Measurements from ENCODE around the gene IRF4.

IRF4 gene

DNA sequence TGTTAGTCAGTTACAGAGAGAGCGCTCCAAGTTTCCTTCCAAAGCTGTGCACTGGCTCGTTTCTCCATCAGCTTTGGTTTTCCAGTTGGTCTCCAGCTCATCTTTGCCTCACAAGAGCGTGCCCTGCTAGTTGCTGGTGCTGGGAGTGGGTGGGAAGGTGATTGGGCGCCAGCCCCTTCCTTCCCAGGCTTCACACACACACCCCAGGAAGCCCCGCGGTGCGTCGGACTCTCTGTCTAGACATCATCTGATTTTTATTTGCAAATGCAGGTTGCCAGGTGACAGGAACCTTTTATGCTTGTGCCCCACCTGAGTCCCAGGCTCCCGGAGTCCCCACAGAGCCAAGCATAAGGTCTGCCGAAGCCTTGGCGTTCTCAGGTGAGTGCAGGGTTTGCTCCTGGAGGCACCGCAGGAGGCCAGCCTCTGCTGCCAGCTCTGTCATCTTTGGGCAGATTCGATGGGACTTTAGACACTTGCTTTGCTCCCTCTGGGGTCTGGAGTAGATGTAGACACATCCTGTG, 7.1 kb downstream of the IRF4 start:
- TF ChIP-seq GATA1 (IDR thresholded peaks at IDR 0.05; ENCODE audit: low read depth, low read length) (no peak), POLR2A (IDR thresholded peaks at IDR 0.05; ENCODE audit: low read length) (no peak)
- DNase-seq, result no peak

DNA sequence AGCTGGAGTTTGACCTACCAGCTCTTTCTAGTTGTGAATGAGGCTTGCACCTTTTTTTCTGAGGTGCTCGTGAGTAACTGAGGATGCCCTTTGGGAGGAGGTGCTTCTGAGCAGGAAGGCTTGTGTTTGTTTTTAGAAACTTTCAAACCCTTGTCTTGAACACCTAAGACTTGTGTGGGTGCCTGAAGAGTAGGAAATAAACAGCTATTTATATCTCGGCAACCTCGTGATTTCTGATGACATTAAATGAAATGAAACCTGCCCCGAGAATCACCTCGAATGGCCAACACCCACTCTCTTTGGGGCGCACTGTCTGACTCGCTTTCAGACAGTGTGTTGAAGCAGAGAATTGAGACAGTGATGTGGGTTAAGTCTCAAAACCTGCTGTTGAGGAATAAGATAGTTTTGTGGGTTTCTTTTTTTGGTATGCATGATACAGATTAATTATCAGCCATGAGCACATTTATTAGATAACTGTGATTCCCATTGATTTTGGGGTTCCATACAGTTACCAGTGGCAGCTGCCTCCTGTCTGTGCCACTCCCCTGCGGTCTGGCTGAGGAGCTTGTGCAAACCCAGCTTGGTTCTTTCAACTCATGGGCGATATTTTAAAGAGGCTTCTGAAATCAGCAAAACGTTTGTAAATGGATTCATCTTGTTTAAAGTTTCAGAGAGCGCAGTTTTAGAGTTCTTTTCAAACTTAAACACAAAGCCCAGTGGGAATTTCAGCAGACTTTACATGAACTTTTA, 8.4 kb downstream of the IRF4 start:
- DNase-seq, result no peak
- TF ChIP-seq POLR2A (IDR thresholded peaks at IDR 0.05; ENCODE audit: low read length), result no peak
- no peak for TF ChIP-seq GATA1 (IDR thresholded peaks at IDR 0.05; ENCODE audit: low read depth, low read length)

DNA sequence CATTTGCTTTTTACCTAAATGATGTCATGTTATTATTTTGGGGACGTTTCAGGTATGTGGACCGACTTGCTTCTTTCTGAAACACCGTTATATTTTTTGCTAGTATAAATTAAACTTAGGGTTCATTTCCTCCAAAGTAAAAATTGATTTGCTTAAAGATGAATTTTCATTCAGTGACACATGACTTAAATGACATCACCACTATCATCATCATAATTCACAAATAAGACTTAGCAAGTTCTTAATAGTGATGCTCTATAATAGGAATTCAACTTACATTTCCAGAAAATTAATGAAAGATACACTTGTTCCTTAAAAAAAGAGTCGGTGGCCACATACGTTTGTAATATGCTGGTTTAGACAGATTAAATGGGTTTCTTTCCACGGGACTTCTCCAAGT, 9.3 kb downstream of the IRF4 start:
- DNase-seq, result no peak
- TF ChIP-seq POLR2A (IDR thresholded peaks at IDR 0.05; ENCODE audit: low read length) (no peak), GATA1 (IDR thresholded peaks at IDR 0.05; ENCODE audit: low read depth, low read length) (no peak)

DNA sequence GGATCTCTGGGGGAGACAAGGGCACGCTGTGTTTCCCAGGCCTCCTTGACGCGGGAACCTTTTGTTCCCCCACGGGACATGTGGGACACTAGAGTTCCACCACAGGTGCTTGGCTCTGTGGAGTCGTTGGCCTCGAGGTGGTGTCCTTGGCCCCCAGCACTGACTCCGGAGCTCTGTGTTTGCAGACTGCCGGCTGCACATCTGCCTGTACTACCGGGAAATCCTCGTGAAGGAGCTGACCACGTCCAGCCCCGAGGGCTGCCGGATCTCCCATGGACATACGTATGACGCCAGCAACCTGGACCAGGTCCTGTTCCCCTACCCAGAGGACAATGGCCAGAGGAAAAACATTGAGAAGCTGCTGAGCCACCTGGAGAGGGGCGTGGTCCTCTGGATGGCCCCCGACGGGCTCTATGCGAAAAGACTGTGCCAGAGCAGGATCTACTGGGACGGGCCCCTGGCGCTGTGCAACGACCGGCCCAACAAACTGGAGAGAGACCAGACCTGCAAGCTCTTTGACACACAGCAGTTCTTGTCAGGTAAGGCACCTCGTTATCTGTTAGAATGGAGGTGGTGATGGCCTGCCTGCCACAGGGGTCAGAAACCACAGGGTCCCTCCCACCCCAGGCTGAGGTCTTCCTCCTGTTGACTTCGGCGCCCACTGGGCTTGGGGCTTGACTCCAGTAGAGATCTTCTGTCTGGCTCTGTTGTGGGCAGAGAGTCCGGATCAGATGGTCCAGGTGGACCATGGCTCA, 9.9 kb downstream of the IRF4 start:
- DNase-seq, result no peak
- no peak for TF ChIP-seq GATA1 (IDR thresholded peaks at IDR 0.05; ENCODE audit: low read depth, low read length)
- no peak for TF ChIP-seq POLR2A (IDR thresholded peaks at IDR 0.05; ENCODE audit: low read length)

DNA sequence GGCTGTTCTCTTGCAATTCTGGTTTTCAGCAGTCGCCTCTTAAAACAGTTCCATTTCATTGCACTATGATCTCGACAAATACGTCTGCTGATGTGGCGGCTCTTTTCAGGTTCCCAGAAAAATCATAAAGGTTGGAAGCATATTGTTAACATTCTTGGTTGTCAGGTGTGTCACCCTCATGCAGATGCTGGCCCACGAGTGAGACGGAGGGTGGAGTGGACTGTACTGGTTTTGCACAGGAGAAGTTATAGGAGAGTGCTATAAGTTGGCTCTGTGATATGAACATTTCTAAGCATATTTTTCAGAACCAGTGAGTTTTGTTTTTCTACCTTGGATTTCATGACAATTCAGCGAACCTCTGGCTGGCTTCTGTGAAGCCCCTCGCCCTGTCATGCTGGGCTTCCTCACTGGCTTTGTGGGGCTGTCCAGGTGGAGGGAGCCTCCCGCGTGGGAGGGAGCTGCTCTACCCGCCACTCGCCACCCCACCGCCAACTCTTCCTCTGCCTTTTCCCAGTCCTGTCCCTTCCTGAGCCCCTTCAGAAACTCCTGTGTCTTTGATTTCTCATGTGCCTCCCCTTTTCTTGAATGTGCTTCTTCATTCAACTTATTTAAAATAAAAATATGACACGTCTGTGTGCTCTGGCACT, 10.6 kb downstream of the IRF4 start:
- TF ChIP-seq POLR2A (IDR thresholded peaks at IDR 0.05; ENCODE audit: low read length) (no peak), GATA1 (IDR thresholded peaks at IDR 0.05; ENCODE audit: low read depth, low read length) (no peak)
- DNase-seq, result no peak

DNA sequence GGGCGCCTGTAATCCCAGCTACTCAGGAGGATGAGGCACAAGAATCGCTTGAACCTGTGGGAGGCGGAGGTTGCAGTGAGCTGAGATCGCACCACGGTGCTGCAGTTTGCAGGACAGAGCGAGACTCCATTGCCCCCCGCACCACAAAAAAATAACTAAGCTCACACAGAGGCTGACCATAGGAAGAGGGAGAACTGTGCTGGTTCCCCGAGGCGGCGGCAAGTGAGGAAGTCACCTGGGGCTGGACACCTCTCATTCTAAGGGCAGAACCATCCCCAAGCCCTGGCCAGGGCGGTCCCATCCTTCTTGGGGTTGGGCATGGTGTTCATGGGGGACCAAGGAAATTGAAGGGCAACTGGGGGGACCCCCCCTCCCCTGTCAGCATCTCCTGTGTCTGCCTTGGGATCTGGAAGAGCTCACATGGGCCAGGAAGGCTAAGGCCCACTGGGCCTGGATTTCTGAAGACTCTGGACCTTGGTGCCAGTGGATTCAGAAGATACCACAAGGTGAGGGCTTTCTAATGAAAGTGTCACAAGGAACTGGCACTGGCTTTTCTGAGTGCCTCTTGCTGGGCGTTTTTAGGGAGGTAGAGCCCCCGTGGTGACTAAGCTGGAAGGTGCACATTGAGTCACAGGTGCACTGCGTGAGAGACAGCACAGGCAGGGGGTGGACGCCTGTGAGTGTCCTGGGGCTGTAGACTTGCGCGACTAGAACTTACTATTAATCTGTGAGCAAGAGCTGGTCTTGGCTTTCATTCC, 11.5 kb downstream of the IRF4 start:
- TF ChIP-seq POLR2A (IDR thresholded peaks at IDR 0.05; ENCODE audit: low read length) (no peak), GATA1 (IDR thresholded peaks at IDR 0.05; ENCODE audit: low read depth, low read length) (no peak)
- no peak for DNase-seq

DNA sequence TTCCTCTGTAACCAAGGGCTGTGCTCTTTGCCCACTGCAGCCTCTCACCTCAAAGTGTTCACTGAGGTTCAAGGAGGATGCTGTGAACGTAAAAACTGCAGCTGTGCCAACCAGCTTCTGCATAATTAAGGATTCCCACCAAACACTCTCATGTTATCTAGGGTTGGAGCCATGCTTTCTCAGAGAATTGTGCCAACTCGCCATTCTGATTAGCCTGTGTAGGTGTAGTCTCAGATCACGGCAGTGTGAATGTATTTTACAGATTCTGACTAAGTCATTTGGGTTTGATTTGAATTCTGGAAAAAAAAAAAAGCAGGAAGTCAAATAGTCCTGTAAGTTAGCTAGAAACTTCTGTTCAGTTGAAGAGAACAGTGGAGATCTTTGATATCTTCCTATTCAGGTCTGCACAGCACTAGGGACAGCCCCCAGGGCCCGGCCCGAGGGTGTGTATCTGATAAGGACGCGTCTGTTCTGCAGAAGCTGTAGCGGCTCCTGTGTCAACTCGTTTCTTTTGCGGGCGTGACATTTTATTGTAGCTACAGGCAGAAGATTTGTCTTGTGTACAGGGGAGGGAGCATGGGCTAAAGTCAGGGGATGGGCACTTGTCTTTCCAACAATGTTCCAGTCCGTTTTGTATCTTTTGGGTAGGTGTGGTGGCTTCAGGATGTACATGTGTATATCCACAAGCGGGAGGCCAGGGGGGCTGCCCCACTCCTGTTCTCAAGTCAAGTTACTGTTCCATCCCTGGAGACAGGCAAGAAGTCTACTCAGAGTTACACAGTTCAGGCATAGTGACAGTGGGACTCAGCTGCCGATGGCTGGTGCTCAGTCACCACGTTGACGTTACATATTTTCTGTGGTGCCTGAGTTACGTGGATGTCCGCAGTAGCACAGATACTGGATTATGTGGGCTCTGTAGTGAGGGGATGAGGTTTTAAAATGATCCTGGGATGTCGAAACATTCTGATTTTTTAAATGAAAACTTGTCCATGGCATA, 12.4 kb downstream of the IRF4 start:
- TF ChIP-seq POLR2A (IDR thresholded peaks at IDR 0.05; ENCODE audit: low read length) (no peak), GATA1 (IDR thresholded peaks at IDR 0.05; ENCODE audit: low read depth, low read length) (no peak)
- DNase-seq, result no peak

DNA sequence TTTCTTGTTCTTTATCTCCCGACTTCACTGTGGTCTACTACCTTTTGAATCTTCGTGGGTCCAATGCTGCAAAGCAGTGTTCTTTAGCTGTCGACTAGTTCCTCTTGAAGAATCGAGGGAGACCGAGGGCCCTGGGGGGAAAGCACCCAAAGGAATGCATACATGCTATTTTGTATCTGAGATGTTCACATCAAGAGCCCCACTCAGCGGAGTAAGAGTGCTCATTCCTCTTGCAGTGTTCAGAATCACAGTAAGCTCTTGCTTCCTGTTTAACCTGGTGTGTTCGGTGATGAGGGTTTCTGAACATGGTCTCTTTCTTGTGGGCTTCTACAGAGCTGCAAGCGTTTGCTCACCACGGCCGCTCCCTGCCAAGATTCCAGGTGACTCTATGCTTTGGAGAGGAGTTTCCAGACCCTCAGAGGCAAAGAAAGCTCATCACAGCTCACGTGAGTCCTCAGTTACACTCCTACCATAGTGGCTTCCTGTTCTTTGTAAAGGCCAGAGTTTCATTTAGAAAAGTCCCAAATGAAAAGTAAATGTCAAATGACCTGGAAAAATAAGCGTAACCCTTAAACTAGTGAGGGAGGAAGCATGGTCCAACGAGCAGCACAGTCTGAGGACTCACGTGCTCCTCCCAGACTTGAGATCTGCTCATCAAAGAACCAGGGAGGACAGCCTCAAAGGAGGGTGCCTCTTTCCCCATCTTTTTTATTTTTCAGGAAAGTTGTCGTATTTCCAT, 13.3 kb downstream of the IRF4 start:
- TF ChIP-seq GATA1 (IDR thresholded peaks at IDR 0.05; ENCODE audit: low read depth, low read length) (no peak), POLR2A (IDR thresholded peaks at IDR 0.05; ENCODE audit: low read length) (no peak)

DNA sequence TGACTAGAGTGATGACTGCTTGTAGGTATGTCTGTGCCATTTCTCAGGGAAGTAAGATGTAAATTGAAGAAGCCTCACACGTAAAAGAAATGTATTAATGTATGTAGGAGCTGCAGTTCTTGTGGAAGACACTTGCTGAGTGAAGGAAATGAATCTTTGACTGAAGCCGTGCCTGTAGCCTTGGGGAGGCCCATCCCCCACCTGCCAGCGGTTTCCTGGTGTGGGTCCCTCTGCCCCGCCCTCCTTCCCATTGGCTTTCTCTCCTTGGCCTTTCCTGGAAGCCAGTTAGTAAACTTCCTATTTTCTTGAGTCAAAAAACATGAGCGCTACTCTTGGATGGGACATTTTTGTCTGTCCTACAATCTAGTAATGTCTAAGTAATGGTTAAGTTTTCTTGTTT, 16.6 kb downstream of the IRF4 start:
- TF ChIP-seq GATA1 (IDR thresholded peaks at IDR 0.05; ENCODE audit: low read depth, low read length) (no peak), POLR2A (IDR thresholded peaks at IDR 0.05; ENCODE audit: low read length) (no peak)
- no peak for DNase-seq

More for the DNA sequence above, 13.3 kb downstream of the IRF4 start:
- no peak for DNase-seq

DNA sequence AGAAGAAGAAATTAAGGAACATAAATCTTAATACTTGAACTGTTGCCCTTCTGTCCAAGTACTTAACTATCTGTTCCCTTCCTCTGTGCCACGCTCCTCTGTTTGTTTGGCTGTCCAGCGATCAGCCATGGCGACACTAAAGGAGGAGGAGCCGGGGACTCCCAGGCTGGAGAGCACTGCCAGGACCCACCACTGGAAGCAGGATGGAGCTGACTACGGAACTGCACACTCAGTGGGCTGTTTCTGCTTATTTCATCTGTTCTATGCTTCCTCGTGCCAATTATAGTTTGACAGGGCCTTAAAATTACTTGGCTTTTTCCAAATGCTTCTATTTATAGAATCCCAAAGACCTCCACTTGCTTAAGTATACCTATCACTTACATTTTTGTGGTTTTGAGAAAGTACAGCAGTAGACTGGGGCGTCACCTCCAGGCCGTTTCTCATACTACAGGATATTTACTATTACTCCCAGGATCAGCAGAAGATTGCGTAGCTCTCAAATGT, 17.1 kb downstream of the IRF4 start:
- TF ChIP-seq POLR2A (IDR thresholded peaks at IDR 0.05; ENCODE audit: low read length), result no peak
- no peak for TF ChIP-seq GATA1 (IDR thresholded peaks at IDR 0.05; ENCODE audit: low read depth, low read length)
- peak; percentile 25 to 33 for DNase-seq

DNA sequence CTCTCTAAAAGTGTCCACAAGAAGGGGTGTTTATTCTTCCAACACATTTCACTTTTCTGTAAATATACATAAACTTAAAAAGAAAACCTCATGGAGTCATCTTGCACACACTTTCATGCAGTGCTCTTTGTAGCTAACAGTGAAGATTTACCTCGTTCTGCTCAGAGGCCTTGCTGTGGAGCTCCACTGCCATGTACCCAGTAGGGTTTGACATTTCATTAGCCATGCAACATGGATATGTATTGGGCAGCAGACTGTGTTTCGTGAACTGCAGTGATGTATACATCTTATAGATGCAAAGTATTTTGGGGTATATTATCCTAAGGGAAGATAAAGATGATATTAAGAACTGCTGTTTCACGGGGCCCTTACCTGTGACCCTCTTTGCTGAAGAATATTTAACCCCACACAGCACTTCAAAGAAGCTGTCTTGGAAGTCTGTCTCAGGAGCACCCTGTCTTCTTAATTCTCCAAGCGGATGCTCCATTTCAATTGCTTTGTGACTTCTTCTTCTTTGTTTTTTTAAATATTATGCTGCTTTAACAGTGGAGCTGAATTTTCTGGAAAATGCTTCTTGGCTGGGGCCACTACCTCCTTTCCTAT, 17.9 kb downstream of the IRF4 start:
- no peak for DNase-seq
- TF ChIP-seq GATA1 (IDR thresholded peaks at IDR 0.05; ENCODE audit: low read depth, low read length), result no peak
- TF ChIP-seq POLR2A (IDR thresholded peaks at IDR 0.05; ENCODE audit: low read length), result no peak
